Measurements from ENCODE around the gene ZC3H7A.

The ZC3H7A gene

DNA sequence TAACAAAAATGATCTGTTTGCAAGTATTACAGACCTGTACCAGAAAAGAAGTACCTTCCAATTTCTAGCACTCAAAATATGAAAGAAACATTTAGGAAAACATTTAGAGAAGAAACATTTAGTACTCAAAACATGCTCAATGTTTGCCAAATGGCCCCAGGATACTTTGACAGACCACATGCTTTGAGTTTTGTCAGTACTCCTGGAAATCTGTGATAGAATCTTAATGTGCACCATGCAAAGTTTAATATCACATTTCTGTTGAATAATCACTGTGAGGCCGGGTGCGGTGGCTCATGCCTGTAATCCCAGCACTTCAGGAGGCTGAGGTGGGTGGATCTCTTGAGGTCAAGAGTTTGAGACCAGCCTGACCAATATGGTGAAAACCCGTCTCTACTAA is 8.5 kb upstream of the ZC3H7A start:
- Histone ChIP-seq H3K27me3 (ENCODE audit: control insufficient read depth, insufficient read depth, low read length, poor library complexity, severe bottlenecking) (no peaks in the 10 kb centered on the region), H3K27ac (ENCODE audit: insufficient read depth, low read depth, low read length, poor library complexity, severe bottlenecking) (no peak overlapping the region), H3K4me1 (ENCODE audit: control insufficient read depth, insufficient read depth, low read length) (no peaks in the 10 kb centered on the region), H3K9me3 (ENCODE audit: control insufficient read depth, low read length) (no peaks in the 10 kb centered on the region), H3K36me3 (ENCODE audit: control insufficient read depth, insufficient read depth, low read length) (no peaks in the 10 kb centered on the region), H3K4me3 (ENCODE audit: insufficient read depth, low read depth, low read length) (no peak overlapping the region)
- WGBS, 2 experiments: 86 to 90% methylated on average over 3 of the region's 3 CpGs

DNA sequence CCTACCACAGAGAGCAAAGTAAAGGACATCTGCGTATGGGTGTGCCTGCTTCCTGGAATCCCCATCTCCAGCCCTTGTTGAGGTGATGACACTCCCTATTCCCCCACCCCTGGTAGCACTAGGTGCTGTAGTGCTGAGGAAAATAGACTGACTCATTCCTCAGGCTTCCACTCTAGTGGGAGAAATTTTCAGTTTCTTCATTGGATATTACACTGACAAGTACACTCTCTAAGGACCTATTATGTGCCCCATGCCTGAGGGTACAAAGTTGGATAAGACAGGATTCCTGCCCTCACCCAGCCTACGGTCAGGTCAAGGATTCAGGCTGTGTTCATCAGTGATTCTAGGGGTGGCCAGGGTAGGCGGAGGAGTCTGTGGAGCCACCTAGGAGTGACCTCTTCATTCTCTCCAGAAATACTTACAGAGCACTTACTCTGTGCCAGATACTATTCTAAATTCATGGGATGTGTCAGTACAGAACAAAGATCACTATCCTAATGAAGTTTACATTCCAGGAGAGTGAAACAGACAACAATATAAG is 4.5 kb upstream of the ZC3H7A start:
- Histone ChIP-seq H3K9me3 (ENCODE audit: control insufficient read depth, low read length) (no peaks in the 10 kb centered on the region), H3K36me3 (ENCODE audit: control insufficient read depth, insufficient read depth, low read length) (no peaks in the 10 kb centered on the region), H3K4me3 (ENCODE audit: insufficient read depth, low read depth, low read length) (no peak overlapping the region), H3K27me3 (ENCODE audit: control insufficient read depth, insufficient read depth, low read length, poor library complexity, severe bottlenecking) (no peaks in the 10 kb centered on the region), H3K4me1 (ENCODE audit: control insufficient read depth, insufficient read depth, low read length) (peaks cover 12% of the 10 kb centered on the region), H3K27ac (ENCODE audit: insufficient read depth, low read depth, low read length, poor library complexity, severe bottlenecking) (no peak overlapping the region)
- 70 to 84% methylated on average over 3 of the region's 3 CpGs for WGBS, 2 experiments

DNA sequence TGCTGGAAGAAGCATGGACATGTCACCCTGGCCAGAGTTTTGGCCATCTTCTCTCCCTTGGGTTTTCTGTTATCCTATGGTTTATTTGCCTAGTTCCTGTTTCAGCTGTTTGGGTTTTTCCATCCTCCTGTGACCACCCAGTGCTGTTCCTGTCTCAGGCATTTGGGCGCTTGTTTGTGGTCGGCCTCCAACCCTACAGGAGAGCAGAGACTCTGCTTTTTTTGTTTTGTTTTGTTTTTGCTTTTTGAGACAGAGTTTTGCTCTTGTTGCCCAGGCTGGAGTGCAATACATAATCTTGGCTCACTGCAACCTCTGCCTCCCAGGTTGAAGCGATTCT is 3.3 kb upstream of the ZC3H7A start:
- no peak overlapping the region for H3K4me3 ChIP-seq (ENCODE audit: insufficient read depth, low read depth, low read length)
- peaks cover 12% of the 10 kb centered on the region for H3K4me1 ChIP-seq (ENCODE audit: control insufficient read depth, insufficient read depth, low read length)
- H3K27ac ChIP-seq (ENCODE audit: insufficient read depth, low read depth, low read length, poor library complexity, severe bottlenecking): no peak overlapping the region
- 96 to 100% methylated on average over 3 of the region's 3 CpGs for WGBS, 2 experiments
- H3K9me3 ChIP-seq (ENCODE audit: control insufficient read depth, low read length): no peaks in the 10 kb centered on the region
- H3K36me3 ChIP-seq (ENCODE audit: control insufficient read depth, insufficient read depth, low read length): no peaks in the 10 kb centered on the region
- H3K27me3 ChIP-seq (ENCODE audit: control insufficient read depth, insufficient read depth, low read length, poor library complexity, severe bottlenecking): no peaks in the 10 kb centered on the region

DNA sequence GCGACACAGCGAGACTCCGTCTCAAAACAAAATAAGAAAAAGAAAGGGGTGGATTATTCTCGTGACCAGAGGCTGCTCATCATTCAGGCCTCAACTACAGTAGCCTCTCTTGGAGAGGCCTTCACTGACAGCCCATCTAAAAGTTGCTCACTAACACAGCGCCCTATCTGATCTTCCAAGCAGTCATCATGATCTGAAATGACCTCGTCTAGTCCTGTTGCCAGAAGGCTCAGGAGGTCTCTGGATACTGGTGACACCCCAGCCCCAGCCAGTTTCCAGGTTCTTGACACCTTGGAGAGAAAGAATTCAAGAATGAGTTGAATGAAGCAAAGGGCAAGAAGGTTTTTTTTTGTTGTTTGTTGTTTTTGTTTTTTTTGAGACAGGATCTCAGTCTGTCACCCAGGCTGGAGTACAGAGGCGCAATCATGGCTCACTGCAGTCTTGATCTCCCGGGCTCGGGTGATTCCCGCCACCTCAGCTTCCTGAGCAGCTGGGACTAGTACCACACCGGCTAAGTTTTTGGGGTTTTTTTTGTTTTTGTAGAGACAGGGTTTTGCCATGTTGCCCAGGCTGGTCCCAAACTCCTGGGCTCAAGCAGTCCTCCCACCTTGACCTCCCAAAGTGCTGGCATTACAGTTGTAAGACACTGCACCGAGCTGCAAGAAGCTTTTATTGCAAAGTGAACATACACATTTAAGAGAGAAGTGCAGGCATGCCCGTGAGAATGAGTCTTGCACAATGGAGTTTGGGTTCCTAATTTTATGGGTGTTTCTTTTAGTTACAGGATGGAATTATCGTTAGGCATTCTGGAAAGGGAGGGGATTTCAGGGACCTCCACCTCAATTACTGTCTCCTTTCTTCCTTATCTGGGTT is 2.7 kb upstream of the ZC3H7A start:
- Histone ChIP-seq H3K4me3 (ENCODE audit: insufficient read depth, low read depth, low read length) (no peak overlapping the region), H3K36me3 (ENCODE audit: control insufficient read depth, insufficient read depth, low read length) (no peaks in the 10 kb centered on the region), H3K9me3 (ENCODE audit: control insufficient read depth, low read length) (no peaks in the 10 kb centered on the region), H3K4me1 (ENCODE audit: control insufficient read depth, insufficient read depth, low read length) (peaks cover 12% of the 10 kb centered on the region), H3K27ac (ENCODE audit: insufficient read depth, low read depth, low read length, poor library complexity, severe bottlenecking) (no peak overlapping the region), H3K27me3 (ENCODE audit: control insufficient read depth, insufficient read depth, low read length, poor library complexity, severe bottlenecking) (no peaks in the 10 kb centered on the region)
- 90 to 95% methylated on average over 14 of the region's 14 CpGs for WGBS, 2 experiments

DNA sequence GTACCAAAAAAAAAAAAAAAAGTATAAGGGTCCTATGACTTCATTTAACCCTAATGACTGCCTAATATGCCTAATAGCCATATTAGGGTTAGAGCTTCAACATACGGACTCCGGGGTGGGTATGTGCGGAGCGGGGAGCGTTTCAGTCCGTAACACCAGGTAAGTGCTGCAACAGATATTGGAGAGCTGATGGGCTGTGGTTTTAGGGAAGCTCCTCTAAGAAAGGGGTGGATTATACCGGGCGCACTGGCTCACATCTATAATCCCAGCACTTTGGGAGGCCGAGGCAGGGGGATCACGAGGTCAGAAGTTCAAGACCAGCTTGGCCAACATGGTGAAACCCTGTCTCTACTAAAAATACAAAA is 1.9 kb upstream of the ZC3H7A start:
- WGBS, 2 experiments: 96% methylated on average over 10 of the region's 10 CpGs
- Histone ChIP-seq H3K27ac (ENCODE audit: insufficient read depth, low read depth, low read length, poor library complexity, severe bottlenecking) (no peak overlapping the region), H3K9me3 (ENCODE audit: control insufficient read depth, low read length) (no peaks in the 10 kb centered on the region), H3K36me3 (ENCODE audit: control insufficient read depth, insufficient read depth, low read length) (no peaks in the 10 kb centered on the region), H3K4me1 (ENCODE audit: control insufficient read depth, insufficient read depth, low read length) (peaks cover 12% of the 10 kb centered on the region), H3K4me3 (ENCODE audit: insufficient read depth, low read depth, low read length) (no peak overlapping the region), H3K27me3 (ENCODE audit: control insufficient read depth, insufficient read depth, low read length, poor library complexity, severe bottlenecking) (no peaks in the 10 kb centered on the region)

DNA sequence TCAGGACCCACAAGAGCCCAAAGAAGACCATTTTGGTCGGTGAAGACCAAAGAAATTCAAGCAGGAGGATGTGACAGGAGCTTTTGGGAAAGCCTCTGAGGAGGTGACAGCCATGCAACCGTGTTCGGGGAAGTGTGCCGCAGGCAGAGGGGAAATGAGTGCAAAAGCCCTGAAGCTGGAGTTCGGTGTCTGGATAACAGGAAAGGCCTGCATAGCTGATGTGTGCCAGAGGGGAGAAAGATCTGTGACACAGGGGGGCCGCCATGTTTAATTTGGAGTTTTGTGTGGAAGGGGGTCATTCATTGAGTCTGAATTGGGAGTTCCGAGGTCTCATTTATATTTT is 870 bp upstream of the ZC3H7A start:
- Histone ChIP-seq H3K27me3 (ENCODE audit: control insufficient read depth, insufficient read depth, low read length, poor library complexity, severe bottlenecking) (no peaks in the 10 kb centered on the region), H3K36me3 (ENCODE audit: control insufficient read depth, insufficient read depth, low read length) (no peaks in the 10 kb centered on the region), H3K4me1 (ENCODE audit: control insufficient read depth, insufficient read depth, low read length) (peaks cover 12% of the 10 kb centered on the region), H3K27ac (ENCODE audit: insufficient read depth, low read depth, low read length, poor library complexity, severe bottlenecking) (peak overlapping the region; percentile 93), H3K9me3 (ENCODE audit: control insufficient read depth, low read length) (no peaks in the 10 kb centered on the region), H3K4me3 (ENCODE audit: insufficient read depth, low read depth, low read length) (peak overlapping the region; percentile 79)
- WGBS, 2 experiments: 17 to 20% methylated on average over 7 of the region's 7 CpGs

DNA sequence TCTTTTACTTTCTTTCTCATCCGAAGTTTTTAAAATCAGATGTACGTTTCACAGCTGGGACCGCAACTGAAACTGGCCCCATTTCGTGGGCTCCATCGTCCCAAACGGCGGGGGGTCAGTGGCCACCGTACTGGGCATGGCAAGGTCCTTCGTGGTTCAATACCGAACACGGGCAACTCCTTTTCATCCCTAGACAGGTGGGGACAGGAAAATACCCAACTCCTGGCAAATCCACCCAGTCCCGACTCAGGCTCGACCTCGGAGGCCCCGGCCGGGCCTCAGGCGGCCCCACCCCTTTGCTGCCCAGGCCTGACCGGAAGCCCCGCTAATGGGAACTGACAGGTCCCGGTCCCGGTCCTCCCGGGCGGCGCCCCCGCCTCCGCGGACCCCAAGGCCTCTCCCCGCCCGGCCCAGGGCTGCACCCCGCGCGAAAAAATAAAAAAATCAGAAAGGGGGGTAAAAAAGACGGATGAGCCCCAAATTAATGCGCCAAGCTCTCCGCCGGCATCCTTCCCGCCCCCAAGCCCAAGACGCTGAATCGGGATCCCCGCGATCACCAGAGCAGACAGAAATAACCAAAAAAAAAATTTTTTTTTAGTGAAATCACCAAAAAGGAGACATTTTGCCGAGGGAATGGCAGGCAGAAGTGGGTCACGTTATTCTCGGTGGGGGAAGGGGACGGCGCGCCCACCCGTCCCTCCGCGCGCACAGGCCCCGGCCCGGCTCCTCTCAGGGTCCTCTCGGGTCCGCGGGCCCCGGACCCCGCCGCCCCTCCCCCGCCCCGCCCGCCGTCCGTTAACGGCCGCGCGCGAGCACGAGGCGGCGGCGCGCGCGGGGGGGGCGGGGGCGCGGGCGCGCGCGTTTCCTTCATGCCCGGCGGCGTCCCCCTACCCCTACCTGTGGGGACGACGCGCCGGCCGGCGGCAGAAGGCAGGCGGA is 562 bp downstream of the ZC3H7A start:
- Histone ChIP-seq H3K4me1 (ENCODE audit: control insufficient read depth, insufficient read depth, low read length) (peaks cover 14% of the 10 kb centered on the region), H3K4me3 (ENCODE audit: insufficient read depth, low read depth, low read length) (peak overlapping the region; percentile 96), H3K9me3 (ENCODE audit: control insufficient read depth, low read length) (no peaks in the 10 kb centered on the region), H3K36me3 (ENCODE audit: control insufficient read depth, insufficient read depth, low read length) (no peaks in the 10 kb centered on the region), H3K27ac (ENCODE audit: insufficient read depth, low read depth, low read length, poor library complexity, severe bottlenecking) (peak overlapping the region; percentile 51), H3K27me3 (ENCODE audit: control insufficient read depth, insufficient read depth, low read length, poor library complexity, severe bottlenecking) (no peaks in the 10 kb centered on the region)
- 4% methylated on average over 93 of the region's 93 CpGs for WGBS, 2 experiments

DNA sequence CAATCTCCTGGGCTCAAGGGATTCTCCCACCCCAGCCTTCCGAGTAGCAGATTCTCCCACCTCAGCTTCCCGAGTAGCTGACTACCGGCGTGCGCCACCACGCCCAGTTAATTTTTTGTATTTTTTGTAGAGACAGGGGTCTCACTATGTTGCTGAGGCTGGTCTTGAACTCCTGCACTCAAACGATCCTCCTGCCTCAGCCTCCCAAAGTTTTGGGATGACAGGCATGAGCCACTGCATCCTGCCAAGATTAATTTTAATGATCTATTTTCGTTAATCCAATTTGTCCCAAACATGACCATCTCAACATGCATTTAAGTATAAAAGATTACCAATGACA is 1.2 kb downstream of the ZC3H7A start:
- Histone ChIP-seq H3K4me1 (ENCODE audit: control insufficient read depth, insufficient read depth, low read length) (peaks cover 20% of the 10 kb centered on the region), H3K27me3 (ENCODE audit: control insufficient read depth, insufficient read depth, low read length, poor library complexity, severe bottlenecking) (no peaks in the 10 kb centered on the region), H3K36me3 (ENCODE audit: control insufficient read depth, insufficient read depth, low read length) (no peaks in the 10 kb centered on the region), H3K27ac (ENCODE audit: insufficient read depth, low read depth, low read length, poor library complexity, severe bottlenecking) (no peak overlapping the region), H3K4me3 (ENCODE audit: insufficient read depth, low read depth, low read length) (peak overlapping the region; percentile 96), H3K9me3 (ENCODE audit: control insufficient read depth, low read length) (no peaks in the 10 kb centered on the region)
- 89 to 92% methylated on average over 8 of the region's 8 CpGs for WGBS, 2 experiments

DNA sequence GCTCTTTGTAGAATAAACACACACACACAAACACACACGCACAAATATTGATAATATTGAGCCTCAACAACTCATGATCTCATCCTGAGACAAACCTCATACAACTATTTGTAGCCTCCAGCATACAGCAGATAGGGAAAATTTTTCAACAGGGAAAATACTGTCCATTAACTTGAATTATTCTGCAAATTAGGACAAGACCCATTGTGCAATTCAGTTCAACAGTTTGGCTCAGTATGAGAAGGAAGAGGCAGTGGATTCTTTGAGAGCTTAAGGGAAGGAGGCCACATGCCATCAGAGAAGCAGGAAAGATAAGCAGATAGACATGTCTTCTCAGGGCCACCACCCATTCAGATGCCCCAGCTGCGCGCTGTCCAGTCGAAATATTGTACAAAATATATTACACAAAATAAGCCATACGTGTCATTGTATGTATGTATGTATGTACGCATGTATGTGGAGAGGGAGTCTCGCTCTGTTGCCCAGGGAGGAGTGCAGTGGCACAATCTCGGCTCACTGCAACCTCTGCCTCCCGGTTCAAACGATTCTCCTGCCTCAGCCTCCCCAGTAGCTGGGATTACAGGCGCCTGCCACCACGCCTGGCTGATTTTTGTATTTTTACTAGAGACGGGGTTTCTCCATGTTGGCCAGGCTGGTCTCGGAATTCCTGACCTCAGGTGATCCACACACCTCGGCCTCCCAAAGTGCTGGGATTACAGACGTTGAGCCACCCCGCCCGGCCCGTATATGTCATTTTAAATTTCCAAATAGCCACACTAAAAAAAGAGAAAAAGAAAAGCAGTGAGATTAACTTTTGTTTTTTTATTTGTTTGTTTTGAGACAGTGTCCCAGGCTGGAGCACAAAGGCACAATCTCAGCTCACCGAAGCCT is 1.8 kb downstream of the ZC3H7A start:
- H3K4me1 ChIP-seq (ENCODE audit: control insufficient read depth, insufficient read depth, low read length): peaks cover 22% of the 10 kb centered on the region
- H3K27ac ChIP-seq (ENCODE audit: insufficient read depth, low read depth, low read length, poor library complexity, severe bottlenecking): no peak overlapping the region
- no peaks in the 10 kb centered on the region for H3K9me3 ChIP-seq (ENCODE audit: control insufficient read depth, low read length)
- WGBS, 2 experiments: 93 to 96% methylated on average over 17 to 20 of the region's 20 CpGs
- no peaks in the 10 kb centered on the region for H3K27me3 ChIP-seq (ENCODE audit: control insufficient read depth, insufficient read depth, low read length, poor library complexity, severe bottlenecking)
- no peaks in the 10 kb centered on the region for H3K36me3 ChIP-seq (ENCODE audit: control insufficient read depth, insufficient read depth, low read length)
- H3K4me3 ChIP-seq (ENCODE audit: insufficient read depth, low read depth, low read length): no peak overlapping the region
